Anterior cingulate cortex (tissue), 58 donors: Measurements from ENCODE around the gene CRB1.

Experiments used
- DNase-seq, 58 donors: peaks; one replicate each; lab custom pipeline; 2025; lab: John Stamatoyannopoulos, UW

The CRB1 gene

DNA sequence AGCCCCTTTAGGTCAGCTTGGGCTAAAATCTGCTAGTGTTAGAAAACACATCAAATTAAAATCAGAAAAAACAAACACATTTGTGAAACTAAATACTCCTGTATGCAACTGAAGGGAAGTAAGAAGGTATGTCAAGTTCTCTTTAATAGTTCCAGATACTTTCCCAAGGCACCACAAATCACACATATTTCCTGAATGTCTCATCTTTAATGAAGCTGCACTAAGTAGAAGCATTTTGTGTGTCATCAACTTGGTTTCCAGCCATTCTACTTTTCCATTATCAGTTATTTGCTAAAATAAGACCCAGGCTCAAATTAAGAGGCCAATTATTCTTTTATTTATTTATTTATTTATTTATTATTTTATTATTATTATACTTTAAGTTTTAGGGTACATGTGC lies 34.7 kb downstream of the CRB1 start:
- no peak for DNase-seq

DNA sequence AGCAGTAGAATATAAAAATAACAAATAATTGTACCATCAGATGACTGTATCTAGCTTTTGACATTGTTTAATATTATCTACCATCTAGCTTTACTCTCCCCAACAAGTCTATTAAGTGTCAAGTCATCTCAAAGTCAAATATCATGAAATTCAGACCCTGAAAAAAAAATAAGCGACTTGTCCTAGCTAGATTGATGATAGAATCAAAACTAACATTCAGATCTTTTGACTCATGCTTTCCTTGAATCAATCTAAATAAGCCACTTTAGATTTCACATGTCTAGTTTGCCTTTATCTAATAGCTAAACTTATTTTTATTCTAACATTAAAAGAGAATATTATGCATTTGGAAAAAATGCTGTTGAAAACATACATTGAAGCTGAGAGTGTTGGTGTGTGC lies 35.4 kb downstream of the CRB1 start:
- DNase-seq: no peak

DNA sequence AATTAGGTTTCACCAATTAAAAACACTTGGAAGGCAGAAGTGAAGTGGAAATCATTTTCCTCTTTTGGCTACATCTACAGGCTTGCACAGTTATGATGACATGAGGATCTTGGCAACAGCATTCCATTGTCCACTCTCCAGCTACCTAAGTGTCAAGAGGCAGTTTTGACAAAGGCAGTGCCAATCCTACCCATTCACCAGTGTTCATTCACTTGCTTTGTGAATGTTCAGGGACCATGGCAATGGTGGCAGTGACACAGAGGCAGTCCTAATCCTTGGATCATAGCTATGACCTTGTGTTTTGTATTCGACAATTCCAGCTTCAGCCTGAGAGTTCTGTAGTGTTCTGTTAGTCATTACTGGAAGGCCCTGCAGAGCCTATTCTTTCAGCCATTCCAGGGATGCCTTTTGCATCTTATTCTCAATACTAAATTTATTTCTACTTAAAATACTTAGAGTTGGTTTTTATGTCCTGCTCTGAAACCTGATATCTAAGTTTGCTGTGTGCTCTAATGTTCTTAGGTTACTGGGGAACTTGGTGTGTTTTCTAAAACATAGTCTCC lies 36.7 kb downstream of the CRB1 start:
- peak in 21 of 58 donors; percentile 13 to 75 (median 38) for DNase-seq

DNA sequence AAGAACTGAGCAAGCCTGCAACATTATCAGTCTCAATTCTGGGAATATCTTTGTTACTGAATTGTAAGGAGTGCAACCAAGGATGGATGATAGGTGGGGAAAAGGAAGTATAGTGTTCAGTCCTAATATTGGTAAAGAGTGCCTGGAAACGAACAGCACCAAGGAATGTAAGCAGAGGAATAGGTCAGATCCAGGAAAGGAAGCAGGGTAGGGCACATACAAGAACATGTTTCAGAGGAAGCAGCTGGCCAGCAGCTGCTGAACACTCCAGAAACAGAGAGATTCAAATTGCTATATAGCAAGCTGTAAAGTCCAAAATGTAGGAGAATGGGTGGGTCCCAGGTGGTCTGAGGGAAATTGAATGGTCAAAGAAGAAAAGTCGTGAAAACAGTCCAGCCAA lies 37.9 kb downstream of the CRB1 start:
- DNase-seq: no peak

DNA sequence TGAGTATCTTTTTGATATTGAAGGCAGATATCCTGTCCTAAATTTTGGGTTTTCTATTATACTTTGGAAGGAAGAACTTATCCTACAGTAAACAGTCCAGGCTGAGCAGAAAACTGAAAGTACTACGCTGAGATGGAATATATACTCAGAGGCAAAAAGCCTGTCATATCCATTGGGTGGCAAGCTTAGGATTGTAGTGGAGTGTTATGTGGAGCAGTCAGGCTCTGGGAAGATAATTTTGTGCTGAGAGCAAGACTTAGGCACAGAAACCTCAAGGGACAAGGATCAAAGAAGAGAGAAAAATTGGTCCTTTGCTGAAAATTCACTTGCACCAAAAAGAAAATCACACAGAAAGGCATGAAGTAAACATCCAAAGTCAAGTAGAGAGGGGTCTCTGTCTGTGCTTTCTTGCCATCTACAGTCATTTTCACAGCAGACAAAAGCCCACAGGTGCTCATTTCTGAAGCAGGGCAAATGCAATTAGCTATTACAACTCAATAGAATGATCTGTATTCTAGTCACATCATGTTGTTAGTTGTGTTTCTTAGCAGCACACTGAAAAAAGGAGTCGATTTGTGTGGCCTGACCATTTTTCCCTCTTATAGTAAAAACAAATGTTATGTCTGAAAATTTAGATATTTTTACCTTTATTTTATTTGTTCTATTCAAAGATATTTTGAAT lies 38.5 kb downstream of the CRB1 start:
- peak in 2 of 58 donors; percentile 6 to 32 for DNase-seq

DNA sequence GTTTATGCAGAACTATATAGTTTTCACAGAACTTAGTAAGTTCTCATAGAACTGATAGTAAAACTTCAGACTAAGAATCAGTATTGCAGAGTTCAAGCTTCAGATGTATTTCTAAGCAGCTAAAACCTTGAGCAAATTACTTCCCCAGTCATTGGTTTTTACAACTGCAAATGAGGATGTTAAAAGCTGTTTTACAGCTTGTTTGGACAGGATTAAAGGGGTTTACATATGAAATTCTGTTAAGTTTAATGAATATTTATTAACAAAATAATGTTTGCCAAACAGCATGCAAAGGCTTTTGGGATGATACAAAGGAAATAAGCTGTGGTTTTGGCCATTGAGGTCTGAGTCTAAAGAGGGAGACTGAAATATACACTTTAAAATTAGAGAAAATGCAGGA lies 39.1 kb downstream of the CRB1 start:
- DNase-seq: no peak

DNA sequence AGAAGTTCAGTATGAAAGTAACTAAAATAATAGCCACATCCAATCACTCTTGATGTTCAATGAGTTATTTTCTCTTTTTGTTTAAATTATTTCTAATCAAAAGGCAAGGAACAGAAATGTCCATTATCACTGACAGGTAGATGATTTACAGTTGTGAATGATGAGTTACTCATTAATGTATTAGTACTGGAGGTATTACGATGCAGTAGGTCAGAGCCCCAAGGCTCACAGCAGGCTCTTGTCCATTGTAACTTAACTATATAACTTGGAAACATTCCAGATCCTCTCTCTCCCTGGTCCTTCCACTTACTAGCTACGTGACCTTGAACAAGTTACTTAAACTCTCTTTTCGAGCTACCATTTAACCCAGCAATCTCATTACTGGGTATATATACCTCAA lies 39.5 kb downstream of the CRB1 start:
- DNase-seq: no peak

DNA sequence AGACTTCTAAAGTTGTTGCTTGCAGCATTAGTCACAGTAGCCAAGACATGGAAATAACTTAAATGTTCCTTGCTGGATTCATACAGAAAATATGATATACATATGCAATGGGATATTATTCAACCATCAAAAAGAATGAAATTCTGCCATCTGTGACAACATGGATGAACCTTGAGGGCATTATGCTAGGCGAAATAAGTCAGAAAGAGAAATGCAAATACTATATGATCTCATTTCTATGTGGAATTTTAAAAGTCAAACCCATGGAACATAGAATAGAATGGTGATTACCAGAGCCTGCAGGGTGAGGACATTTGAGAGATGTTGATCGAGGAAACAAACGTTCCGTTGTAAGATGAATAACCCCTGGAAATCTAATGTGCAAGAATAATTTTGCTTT lies 43.0 kb downstream of the CRB1 start:
- DNase-seq: no peak

DNA sequence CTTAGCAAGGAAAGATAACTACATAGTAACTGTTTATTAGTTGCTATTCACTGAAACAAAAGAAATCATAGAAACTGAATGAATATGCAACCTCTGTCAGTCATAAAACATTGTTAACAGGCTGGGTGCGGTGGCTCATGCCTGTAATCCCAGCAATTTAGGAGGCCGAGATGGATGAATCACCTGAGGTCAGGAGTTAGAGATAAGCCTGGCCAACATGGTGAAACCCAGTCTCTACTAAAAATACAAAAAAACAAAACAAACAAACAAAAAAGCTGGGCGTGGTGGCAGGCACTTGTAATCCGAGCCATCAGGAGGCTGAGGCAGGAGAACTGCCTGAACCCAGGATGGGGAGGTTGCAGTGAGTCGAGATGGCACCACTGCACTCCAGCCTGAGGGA lies 44.1 kb downstream of the CRB1 start:
- DNase-seq: no peak

DNA sequence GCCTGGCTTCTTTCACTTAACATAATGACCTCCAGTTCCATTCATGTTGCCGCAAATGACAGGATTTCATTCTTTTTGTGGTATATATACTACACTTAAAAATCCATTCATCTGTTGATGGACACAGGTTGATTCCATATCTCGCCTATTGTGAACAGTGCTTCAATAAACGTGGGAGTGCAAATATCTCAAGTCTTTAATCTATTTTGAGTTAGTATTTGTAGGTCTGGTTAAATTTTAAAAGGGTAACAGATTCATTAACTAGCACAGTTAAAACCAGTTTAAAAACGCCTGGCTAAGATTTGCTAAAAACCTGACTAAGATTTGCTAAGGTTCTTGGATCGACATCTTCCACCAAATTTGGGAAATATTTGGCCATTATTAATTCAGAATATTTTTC lies 45.7 kb downstream of the CRB1 start:
- no peak for DNase-seq

DNA sequence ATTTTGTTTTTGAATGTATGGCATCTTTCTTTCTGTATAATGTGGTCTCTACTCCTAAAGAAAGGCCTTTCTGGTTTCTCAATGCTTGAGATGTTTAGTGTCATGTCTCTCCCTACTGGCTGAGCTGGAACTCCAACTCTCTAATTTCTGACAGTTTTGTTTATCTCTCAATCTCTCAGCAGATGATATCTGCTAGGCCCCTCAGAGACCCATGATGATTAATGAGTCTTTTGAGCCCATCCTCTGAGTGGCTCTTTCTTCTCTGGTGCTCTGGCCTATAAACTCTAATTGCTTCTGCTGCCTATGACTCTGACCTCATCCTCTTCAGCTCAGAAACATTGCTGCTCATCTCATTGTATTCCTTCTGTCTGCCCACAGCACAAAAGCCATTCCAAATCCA lies 46.6 kb downstream of the CRB1 start:
- DNase-seq: peak in 9 of 58 donors; percentile 4 to 60 (median 19)

DNA sequence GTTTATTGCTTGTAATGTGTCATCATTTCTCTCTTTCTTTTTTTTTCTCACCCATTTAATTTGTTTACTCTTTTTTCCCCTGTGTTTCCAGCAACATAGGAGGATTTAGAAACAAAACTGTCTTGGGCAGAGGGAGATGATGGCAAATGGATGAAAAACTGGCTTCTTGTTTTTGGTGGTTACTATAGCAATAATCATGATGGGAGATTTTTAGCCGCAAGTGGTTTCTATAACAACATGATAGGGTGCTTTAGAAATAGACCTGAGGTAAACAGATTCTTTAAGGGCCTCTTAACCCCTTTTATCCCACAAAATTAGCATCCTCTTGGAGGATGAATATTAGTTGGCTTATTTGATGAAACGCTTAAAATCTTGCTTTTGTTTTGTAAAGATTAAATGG lies 51.6 kb downstream of the CRB1 start:
- no peak for DNase-seq

DNA sequence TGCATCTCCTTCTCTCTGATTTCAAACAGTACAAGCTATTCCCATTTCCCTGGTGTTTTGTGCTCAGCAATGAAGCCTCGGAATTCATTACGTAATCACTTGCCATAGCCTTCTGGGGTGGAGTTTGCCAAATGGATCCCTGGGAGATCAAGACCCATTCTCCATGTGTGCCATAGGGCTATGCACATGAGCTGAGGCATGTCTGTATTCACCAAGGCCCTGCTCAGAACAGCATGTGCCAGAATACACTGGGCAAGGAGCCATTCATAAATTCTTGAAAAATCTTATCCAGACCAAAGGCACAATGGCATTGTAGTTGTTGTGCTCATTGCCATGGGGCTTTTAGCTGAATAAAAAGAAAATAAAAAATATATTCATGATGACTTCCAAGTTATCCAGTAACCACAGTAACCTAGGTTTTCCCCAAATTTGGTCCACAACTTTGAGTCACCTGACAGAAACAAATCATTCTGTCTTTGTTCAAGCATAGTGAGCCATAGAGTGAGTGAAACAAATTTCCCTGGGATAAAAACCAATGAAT lies 53.0 kb downstream of the CRB1 start:
- DNase-seq: peak in 10 of 58 donors; percentile 2 to 53 (median 26)

DNA sequence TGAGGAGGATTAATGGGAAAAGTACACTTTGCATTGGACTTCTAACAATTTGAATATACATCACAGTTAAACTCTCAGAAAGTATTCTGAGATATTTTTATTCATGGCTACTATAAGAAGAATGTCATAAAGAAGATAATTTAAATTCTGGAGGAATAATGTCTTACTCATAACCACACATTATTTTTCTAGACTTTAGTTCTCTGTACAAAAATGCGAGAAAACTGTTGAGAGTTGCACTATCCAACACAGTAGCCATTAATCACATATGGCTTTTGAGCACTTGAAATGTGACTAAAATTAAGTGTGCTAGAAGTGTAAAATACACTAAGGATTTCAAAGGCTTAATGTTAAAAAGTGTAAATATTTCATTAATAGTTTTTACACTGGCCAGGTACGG lies 53.8 kb downstream of the CRB1 start:
- DNase-seq: no peak

DNA sequence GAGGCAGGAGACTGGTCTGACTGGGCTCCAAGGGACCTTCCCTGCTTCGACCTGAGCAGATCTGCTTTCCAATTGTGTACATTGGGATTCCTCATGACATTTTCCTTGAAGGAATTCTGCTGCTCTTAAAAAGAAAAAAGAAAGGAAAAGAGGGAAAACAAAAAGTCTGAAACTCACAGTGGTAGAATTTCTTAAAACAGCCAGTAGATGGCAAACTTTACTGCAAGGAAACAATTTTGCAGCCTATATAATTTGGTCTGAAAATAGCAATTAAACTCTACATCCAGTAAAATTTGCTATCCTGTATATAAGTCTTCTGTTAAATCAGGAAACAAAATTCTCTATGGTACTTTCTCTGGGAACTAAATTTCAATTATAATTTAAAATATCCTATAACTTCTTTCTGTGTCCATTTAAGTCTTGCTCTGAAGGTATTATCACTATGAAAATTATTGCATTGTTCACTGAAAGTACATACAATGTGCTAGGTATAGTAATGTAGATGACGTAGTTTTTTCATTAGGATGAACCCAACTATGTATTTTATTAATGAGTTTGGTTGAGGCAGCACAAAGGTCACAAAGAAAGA lies 59.8 kb downstream of the CRB1 start:
- DNase-seq: no peak

DNA sequence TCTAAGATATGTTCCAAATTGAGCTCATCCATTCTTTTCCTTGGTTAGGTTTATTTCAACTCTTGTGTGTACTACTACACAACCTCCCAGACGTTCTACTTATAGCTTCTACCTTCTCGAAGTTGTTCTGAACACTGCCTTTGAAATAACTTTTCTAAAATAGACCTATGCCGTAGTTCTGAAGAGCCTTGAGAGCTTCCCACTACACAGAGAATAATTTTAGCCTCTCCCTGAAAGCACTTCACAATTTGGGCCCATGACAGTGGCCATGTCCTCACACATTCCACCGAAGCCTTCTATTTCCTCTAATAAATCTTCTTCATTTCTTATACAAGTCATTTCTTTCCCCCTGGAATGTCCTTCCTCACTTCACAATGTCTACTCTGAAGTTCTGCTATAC lies 62.2 kb downstream of the CRB1 start:
- no peak for DNase-seq

DNA sequence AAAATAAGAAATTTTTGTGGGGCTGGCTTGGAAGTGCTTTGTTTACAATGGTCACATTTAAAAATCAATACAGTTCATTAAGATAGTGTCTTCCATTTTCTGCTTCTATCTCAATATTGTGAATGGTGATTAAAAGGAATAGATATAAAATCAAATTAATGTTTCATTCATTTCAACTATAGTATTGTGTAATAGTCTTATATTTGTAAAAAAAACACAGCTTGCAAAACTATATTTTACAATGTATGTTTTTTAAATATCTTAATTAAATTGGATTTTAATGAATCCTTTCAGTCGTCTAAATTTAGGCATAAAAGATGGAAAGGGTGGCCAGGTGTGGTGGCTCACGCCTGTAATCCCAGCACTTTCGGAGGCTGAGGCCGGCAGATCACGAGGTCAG lies 63.5 kb downstream of the CRB1 start:
- DNase-seq: no peak

DNA sequence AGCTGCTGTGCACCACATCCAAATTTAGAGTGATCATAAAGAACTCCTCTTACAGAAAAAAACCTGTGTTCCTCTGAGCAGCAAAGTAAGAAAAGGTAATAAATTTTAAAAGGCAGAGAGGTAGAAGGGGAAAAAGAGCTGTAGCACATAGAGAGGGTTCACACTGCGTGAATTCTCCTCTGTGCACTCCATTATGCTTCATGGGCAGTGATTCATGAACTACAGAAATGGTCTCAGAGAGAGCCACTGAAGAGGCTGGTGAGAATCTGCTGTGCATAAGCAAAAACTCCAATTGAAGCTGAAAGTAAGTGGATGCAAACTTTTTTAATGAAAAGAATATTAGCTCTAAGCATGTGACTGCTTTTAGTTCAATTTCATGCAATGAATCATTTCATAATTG lies 65.0 kb downstream of the CRB1 start:
- DNase-seq: no peak

DNA sequence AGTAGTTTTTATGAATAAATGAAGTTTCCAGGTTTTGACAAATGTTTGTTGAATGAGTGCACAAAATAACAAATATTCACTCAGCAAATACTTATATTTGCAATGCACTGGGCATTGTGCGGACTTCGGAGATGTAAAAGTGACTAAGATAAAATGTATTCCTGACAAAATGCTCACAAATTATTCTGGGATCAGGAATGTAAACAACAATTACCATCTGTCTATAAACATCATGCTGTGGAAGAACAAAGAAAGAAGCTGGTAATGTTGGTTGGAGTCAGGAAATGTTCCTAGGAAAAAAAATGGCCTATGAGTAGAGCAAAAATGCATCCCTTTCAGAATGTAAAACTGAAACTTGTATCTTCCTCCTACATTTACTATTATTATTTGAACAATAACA lies 68.5 kb downstream of the CRB1 start:
- DNase-seq: no peak

DNA sequence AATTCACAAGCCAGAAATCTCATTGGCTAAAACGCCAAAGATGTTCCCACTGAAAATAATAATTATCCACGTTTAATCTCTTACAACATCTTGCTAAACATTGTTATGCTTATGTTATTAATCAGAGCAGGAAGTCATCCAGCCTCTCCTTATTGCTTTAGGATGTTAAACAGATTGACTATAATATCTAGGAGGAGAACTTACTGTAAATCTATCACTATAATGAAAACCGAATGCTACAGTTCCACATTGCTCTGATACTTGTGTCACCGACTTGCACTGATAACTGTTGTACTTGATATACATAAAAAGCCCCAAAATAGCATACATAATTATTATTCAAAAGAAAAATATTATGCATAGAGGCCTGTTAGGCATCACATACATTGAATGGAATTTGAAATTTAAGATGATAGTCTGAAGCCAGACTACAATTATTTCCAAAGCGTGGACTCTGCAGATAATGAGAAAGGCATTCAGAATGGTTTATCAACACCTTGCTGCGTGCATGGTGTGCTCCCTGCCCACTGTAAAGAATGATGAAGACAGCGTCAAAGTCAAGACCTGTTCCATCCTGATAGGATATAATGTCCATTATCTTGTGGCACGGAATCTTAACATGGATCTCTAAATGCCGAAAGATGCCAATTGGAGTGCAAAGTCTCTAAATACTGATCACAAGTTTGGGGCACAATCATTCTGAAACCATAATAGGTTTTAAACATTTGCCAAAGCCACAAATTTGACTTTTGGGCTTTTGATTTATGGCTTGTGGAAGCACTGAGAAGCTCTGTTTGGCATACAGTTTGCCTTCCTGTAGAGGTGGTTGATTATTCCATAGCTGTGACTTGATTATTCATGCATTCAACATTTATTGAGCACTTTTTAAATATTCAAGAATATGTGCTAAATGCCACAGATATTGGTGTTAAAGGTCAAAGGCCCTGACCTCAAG lies 71.3 kb downstream of the CRB1 start:
- no peak for DNase-seq

DNA sequence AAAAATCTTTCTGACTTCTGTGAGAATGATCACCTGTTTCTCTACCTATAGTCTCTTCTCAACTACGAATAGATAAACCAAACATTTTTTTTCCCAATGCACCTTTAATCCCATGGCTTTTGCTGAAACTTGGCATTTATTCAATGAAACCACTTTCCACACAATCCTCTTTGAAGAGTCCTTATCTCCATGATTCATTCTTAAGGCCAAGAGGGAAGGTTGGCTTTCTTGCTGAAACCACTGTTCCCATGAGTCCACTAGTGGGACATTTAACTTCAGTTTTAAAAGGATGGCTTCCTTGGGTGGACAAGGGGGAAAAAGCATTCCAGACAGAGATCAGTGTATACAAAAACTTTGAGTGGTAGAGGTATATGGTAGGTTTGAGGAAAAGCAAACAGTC lies 73.6 kb downstream of the CRB1 start:
- DNase-seq: no peak
